Karpas-422 (cell line): Measurements from ENCODE around the gene CHRD. TPM values are rescaled to one million over a fixed set of nuclear protein-coding genes. Genes with fewer than 3 reads are reported as not detected.
A peak's percentile ranks its signal among the peaks of the same experiment; 100 is the strongest.

Experiments used
- DNase-seq: peaks from one replicate; pipeline ENCODE4 v3.0.0-alpha.2; 2015
- H2AFZ ChIP-seq: fragments of 200-600 bp; sonication (generic); 2 replicates; pipeline ENCODE4 v1.6.1; 2014; ENCODE audit warnings: antibody characterized with exemption, low read length, mixed read lengths
- H3K27ac ChIP-seq: fragments of 200-600 bp; sonication (generic); 2 replicates; pipeline ENCODE4 v1.5.1; 2014; ENCODE audit warnings: mild to moderate bottlenecking, low read length, moderate library complexity
- H3K27me3 ChIP-seq: fragments of 200-600 bp; sonication (generic); 2 replicates; pipeline ENCODE4 v1.6.1; 2014; ENCODE audit warnings: low read length, mixed read lengths
- H3K36me3 ChIP-seq: fragments of 200-600 bp; sonication (generic); 2 replicates; pipeline ENCODE4 v1.6.1; 2014; ENCODE audit warnings: low read length, mixed read lengths; ENCODE audit not compliant: insufficient read depth
- H3K4me1 ChIP-seq: fragments of 200-600 bp; sonication (generic); 2 replicates; pipeline ENCODE4 v1.6.1; 2014; ENCODE audit warnings: mild to moderate bottlenecking, low read length, mixed read lengths
- H3K4me2 ChIP-seq: fragments of 200-600 bp; sonication (generic); 2 replicates; pipeline ENCODE4 v1.6.1; 2014; ENCODE audit warnings: low read length, low read depth, mild to moderate bottlenecking; ENCODE audit not compliant: poor library complexity, severe bottlenecking
- H3K4me3 ChIP-seq: fragments of 200-600 bp; sonication (generic); 2 replicates; pipeline ENCODE4 v1.5.1; 2014; ENCODE audit warnings: mild to moderate bottlenecking, antibody characterized with exemption, low read length, mixed read lengths
- H3K79me2 ChIP-seq: fragments of 200-600 bp; sonication (generic); 2 replicates; pipeline ENCODE4 v1.6.1; 2014; ENCODE audit warnings: mild to moderate bottlenecking, low read length, mixed read lengths
- H3K9ac ChIP-seq: fragments of 200-600 bp; sonication (generic); 2 replicates; pipeline ENCODE4 v1.6.0; 2014; ENCODE audit warnings: low read length
- H3K9me2 ChIP-seq: fragments of 200-600 bp; sonication (generic), shearing (Covaris generic); replicated peaks from 2 replicates; pipeline ENCODE4 v1.6.0; 2014; ENCODE audit warnings: mild to moderate bottlenecking, low read length, moderate library complexity; ENCODE audit not compliant: insufficient read depth
- H3K9me3 ChIP-seq: fragments of 300-700, 200-600 bp; sonication (generic); 2 replicates; pipeline ENCODE4 v1.6.1; 2014; ENCODE audit warnings: low read length, mixed read lengths
- H4K20me1 ChIP-seq: fragments of 200-600 bp; sonication (generic); 2 replicates; pipeline ENCODE4 v1.6.1; 2014; ENCODE audit warnings: mild to moderate bottlenecking, antibody characterized with exemption, low read length, low read depth; ENCODE audit not compliant: insufficient read depth
- total RNA-seq: library from RNA; depleted of rRNA; stranded (reverse); fragments of >200 nt; shearing (Covaris generic); gene quantifications from 2 replicates; pipeline ENCODE4 v1.2.3, GENCODE V29; 2014; ENCODE audit warnings: low replicate concordance

CHRD gene
- total RNA-seq, 1 experiment from 2014 or later: 17.7 TPM

- no peaks in the 10 kb centered on the region for H3K36me3 ChIP-seq
- no peak overlapping the region for H3K4me2 ChIP-seq
- no peak for DNase-seq
- no peaks in the 10 kb centered on the region for H3K9me2 ChIP-seq
- peaks cover 13% of the 10 kb centered on the region for H3K4me1 ChIP-seq
- no peak overlapping the region for H2AFZ ChIP-seq
- no peak overlapping the region for H3K4me3 ChIP-seq
- H3K27me3 ChIP-seq: no peaks in the 10 kb centered on the region
- H3K79me2 ChIP-seq: peaks cover 8% of the 10 kb centered on the region; the same call in 1 of the 2 replicates
- no peak overlapping the region for H3K9ac ChIP-seq
- H3K27ac ChIP-seq: no peak overlapping the region
- no peaks in the 10 kb centered on the region for H4K20me1 ChIP-seq
- H3K9me3 ChIP-seq: no peaks in the 10 kb centered on the region
Measured at GRCh38 chr3:184357248-184358123, 22.4 kb upstream of the CHRD start.

- H3K79me2 ChIP-seq: peaks cover 9% of the 10 kb centered on the region; the same call in 1 of the 2 replicates
- H3K27ac ChIP-seq: no peak overlapping the region
- no peak overlapping the region for H3K4me3 ChIP-seq
- peaks cover 13% of the 10 kb centered on the region for H3K4me1 ChIP-seq
- H3K27me3 ChIP-seq: no peaks in the 10 kb centered on the region
- H3K9me2 ChIP-seq: no peaks in the 10 kb centered on the region
- H3K9me3 ChIP-seq: no peaks in the 10 kb centered on the region
- DNase-seq: no peak
- no peaks in the 10 kb centered on the region for H3K36me3 ChIP-seq
- no peak overlapping the region for H3K4me2 ChIP-seq
- no peak overlapping the region for H3K9ac ChIP-seq
- no peak overlapping the region for H2AFZ ChIP-seq
- no peaks in the 10 kb centered on the region for H4K20me1 ChIP-seq
Measured at GRCh38 chr3:184358124-184358767, 21.6 kb upstream of the CHRD start.

DNA sequence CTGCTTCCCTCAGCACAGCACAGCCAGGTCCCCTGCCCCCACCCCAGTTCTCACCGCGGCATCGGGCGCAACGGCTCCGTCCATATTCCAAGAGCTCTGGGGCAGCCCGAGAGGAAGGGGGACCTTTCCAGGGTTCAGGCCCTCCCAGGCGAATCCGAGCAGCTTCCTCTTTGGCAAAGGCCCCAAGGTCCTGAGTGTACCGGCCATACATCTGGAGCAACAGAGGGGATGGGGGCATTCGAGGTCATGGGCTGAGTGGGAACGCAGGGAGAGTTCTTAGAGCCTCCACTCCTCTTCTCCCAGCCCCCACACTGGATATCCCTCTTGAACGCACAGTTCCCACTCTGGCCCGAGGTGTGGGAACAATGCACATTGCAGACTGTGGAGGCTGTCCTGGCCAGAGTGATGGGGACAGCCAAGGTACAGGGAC, 20.9 kb upstream of the CHRD start:
- Histone ChIP-seq H3K4me1 (peaks cover 14% of the 10 kb centered on the region), H3K9ac (no peak overlapping the region), H3K36me3 (no peaks in the 10 kb centered on the region), H3K27ac (no peak overlapping the region), H3K79me2 (peaks cover 16% of the 10 kb centered on the region), H3K27me3 (no peaks in the 10 kb centered on the region), H4K20me1 (no peaks in the 10 kb centered on the region), H3K4me2 (no peak overlapping the region), H3K9me2 (no peaks in the 10 kb centered on the region), H3K4me3 (no peak overlapping the region), H2AFZ (no peak overlapping the region), H3K9me3 (no peaks in the 10 kb centered on the region)
- no peak for DNase-seq

GRCh38 chr3:184359610-184360009, 20.2 kb upstream of the CHRD start:
- Histone ChIP-seq H2AFZ (no peak overlapping the region), H4K20me1 (no peaks in the 10 kb centered on the region), H3K27ac (no peak overlapping the region), H3K36me3 (peaks cover 2% of the 10 kb centered on the region; the same call in 1 of the 2 replicates), H3K27me3 (no peaks in the 10 kb centered on the region), H3K9ac (no peak overlapping the region), H3K79me2 (peaks cover 23% of the 10 kb centered on the region), H3K4me3 (no peak overlapping the region), H3K4me2 (no peak overlapping the region), H3K9me3 (no peaks in the 10 kb centered on the region), H3K4me1 (peaks cover 21% of the 10 kb centered on the region), H3K9me2 (no peaks in the 10 kb centered on the region)
- no peak for DNase-seq

- Histone ChIP-seq H3K27ac (no peak overlapping the region), H3K36me3 (peaks cover 8% of the 10 kb centered on the region), H4K20me1 (no peaks in the 10 kb centered on the region), H3K79me2 (peaks cover 30% of the 10 kb centered on the region), H3K27me3 (no peaks in the 10 kb centered on the region), H2AFZ (no peak overlapping the region), H3K9me2 (no peaks in the 10 kb centered on the region), H3K4me2 (peak overlapping the region; percentile 74), H3K4me3 (peak overlapping the region; percentile 74), H3K9ac (peak overlapping the region; percentile 96), H3K9me3 (no peaks in the 10 kb centered on the region), H3K4me1 (peaks cover 25% of the 10 kb centered on the region)
- no peak for DNase-seq
Measured at GRCh38 chr3:184360070-184360928, 19.6 kb upstream of the CHRD start.

DNA sequence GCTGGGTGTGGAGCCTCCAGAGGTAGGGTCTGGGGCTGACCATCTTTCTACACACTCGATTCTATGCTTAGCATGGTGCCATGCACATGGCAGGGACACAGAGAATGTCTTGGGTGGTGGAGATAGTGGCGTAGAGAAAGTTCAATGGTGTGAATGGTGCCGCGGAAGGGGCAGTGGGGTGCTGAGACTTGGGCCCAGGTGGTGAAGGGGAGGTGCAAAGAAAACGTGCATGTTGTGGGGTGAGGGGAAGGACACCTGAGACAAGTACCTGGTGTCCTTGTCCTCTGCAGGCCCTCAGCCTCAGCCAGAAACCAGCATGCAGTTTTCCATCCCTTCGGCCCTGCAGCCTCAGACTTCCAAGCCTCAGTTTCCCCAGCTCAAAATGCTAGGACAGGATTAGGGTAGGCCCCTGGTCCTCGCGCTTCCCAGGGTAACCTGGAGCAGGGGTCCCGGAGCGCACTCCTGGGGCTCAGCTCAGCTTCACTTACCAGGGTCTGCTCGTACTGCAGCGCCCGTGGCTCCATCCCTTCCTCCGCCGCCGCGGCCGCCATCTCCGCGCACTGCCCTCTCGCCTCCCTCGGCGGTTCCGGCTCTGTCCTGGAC, 18.8 kb upstream of the CHRD start:
- Histone ChIP-seq H3K4me3 (peak overlapping the region; percentile 74), H2AFZ (peak overlapping the region; percentile 62; the same call in 1 of the 2 replicates), H3K36me3 (peaks cover 12% of the 10 kb centered on the region), H3K27ac (no peak overlapping the region), H3K9ac (peak overlapping the region; percentile 96), H3K4me2 (peak overlapping the region; percentile 74), H3K79me2 (peaks cover 30% of the 10 kb centered on the region), H3K9me2 (no peaks in the 10 kb centered on the region), H3K27me3 (no peaks in the 10 kb centered on the region), H3K9me3 (no peaks in the 10 kb centered on the region), H3K4me1 (peaks cover 25% of the 10 kb centered on the region), H4K20me1 (no peaks in the 10 kb centered on the region)
- peak; percentile 59 for DNase-seq

- no peaks in the 10 kb centered on the region for H3K27me3 ChIP-seq
- peaks cover 14% of the 10 kb centered on the region for H3K36me3 ChIP-seq
- H3K79me2 ChIP-seq: peaks cover 30% of the 10 kb centered on the region
- peak within 1 kb of the TSS; percentile 74 for H3K4me2 ChIP-seq
- H2AFZ ChIP-seq: peak within 1 kb of the TSS; percentile 62; the same call in 1 of the 2 replicates
- peak within 1 kb of the TSS; percentile 96 for H3K9ac ChIP-seq
- no peaks in the 10 kb centered on the region for H4K20me1 ChIP-seq
- peak; percentile 92 for DNase-seq
- H3K9me3 ChIP-seq: no peaks in the 10 kb centered on the region
- peaks cover 25% of the 10 kb centered on the region for H3K4me1 ChIP-seq
- peak within 1 kb of the TSS; percentile 78 for H3K27ac ChIP-seq
- peak within 1 kb of the TSS; percentile 74 for H3K4me3 ChIP-seq
- H3K9me2 ChIP-seq: no peaks in the 10 kb centered on the region
Measured at GRCh38 chr3:184361532-184361931, 18.3 kb upstream of the CHRD start, which contains the start of the genes CLCN2 and POLR2H. TSS of gene CLCN2 (minus strand) at chr3:184361605. CDS start at chr3:184361479, 126 bp downstream. TSS of gene POLR2H (plus strand) at chr3:184361710. CDS start at chr3:184363493, 1,783 bp downstream.
